Endometrial microvascular endothelial cells (primary cell): Measurements from ENCODE around the gene DYNLT3. TPM values are rescaled to one million over a fixed set of nuclear protein-coding genes. Genes with fewer than 3 reads are reported as not detected.

Experiments used
- in situ Hi-C: cut with HindIII; loops from 2 replicates; pipeline ENCODE4 v1.10.0; 2017; ENCODE audit warnings: low sequenced_read_pairs, low pct_unique_long_range_greater_than_20kb; ENCODE audit errors: inconsistent ontology term
- total RNA-seq: library from RNA; depleted of rRNA; stranded (reverse); fragments of >200 nt; gene quantifications from one replicate; pipeline ENCODE4 v1.2.3, GENCODE V29; 2015; ENCODE audit errors: inconsistent ontology term

DYNLT3 gene
- total RNA-seq, result 26.5 TPM

- in situ Hi-C loops, result no loop called here
Measured at GRCh38 chrX:37846934-37847732, at the start of gene DYNLT3. Gene DYNLT3 (minus strand): TSS chrX:37847571. CDS start chrX:37847510, 61 bp downstream.

- in situ Hi-C loops, result no loop called here
Measured at GRCh38 chrX:37896511-37896890, 49.1 kb upstream of the DYNLT3 start.

GRCh38 chrX:37895795-37896510 is 48.6 kb upstream of the DYNLT3 start:
- in situ Hi-C loops, result no loop called here

- in situ Hi-C loops, result no loop called here
Measured at GRCh38 chrX:37894725-37895124, 47.4 kb upstream of the DYNLT3 start.

- in situ Hi-C loops, result no loop called here
Measured at GRCh38 chrX:37888010-37888409, 40.6 kb upstream of the DYNLT3 start.

- in situ Hi-C loops, result no loop called here
Measured at GRCh38 chrX:37887347-37887746, 40.0 kb upstream of the DYNLT3 start.

- in situ Hi-C loops, result no loop called here
Measured at GRCh38 chrX:37883196-37883595, 35.8 kb upstream of the DYNLT3 start.

GRCh38 chrX:37879692-37880091 is 32.3 kb upstream of the DYNLT3 start:
- in situ Hi-C loops, result no loop called here

- in situ Hi-C loops, result no loop called here
Measured at GRCh38 chrX:37876716-37877115, 29.3 kb upstream of the DYNLT3 start.

- in situ Hi-C loops, result no loop called here
Measured at GRCh38 chrX:37875675-37876074, 28.3 kb upstream of the DYNLT3 start.

GRCh38 chrX:37873220-37873619 is 25.8 kb upstream of the DYNLT3 start:
- in situ Hi-C loops, result no loop called here

- in situ Hi-C loops, result no loop called here
Measured at GRCh38 chrX:37872303-37872655, 24.9 kb upstream of the DYNLT3 start.

- in situ Hi-C loops, result no loop called here
Measured at GRCh38 chrX:37871626-37872302, 24.4 kb upstream of the DYNLT3 start.

- in situ Hi-C loops, result no loop called here
Measured at GRCh38 chrX:37867536-37868153, 20.3 kb upstream of the DYNLT3 start.

- in situ Hi-C loops, result no loop called here
Measured at GRCh38 chrX:37863728-37864127, 16.4 kb upstream of the DYNLT3 start.

GRCh38 chrX:37862851-37863250 is 15.5 kb upstream of the DYNLT3 start:
- in situ Hi-C loops, result no loop called here

- in situ Hi-C loops, result no loop called here
Measured at GRCh38 chrX:37860721-37861120, 13.3 kb upstream of the DYNLT3 start.

GRCh38 chrX:37854748-37855147 is 7.4 kb upstream of the DYNLT3 start:
- in situ Hi-C loops, result no loop called here

- in situ Hi-C loops, result no loop called here
Measured at GRCh38 chrX:37854148-37854547, 6.8 kb upstream of the DYNLT3 start.
